ENCODE results near the gene MKX.

DNA sequence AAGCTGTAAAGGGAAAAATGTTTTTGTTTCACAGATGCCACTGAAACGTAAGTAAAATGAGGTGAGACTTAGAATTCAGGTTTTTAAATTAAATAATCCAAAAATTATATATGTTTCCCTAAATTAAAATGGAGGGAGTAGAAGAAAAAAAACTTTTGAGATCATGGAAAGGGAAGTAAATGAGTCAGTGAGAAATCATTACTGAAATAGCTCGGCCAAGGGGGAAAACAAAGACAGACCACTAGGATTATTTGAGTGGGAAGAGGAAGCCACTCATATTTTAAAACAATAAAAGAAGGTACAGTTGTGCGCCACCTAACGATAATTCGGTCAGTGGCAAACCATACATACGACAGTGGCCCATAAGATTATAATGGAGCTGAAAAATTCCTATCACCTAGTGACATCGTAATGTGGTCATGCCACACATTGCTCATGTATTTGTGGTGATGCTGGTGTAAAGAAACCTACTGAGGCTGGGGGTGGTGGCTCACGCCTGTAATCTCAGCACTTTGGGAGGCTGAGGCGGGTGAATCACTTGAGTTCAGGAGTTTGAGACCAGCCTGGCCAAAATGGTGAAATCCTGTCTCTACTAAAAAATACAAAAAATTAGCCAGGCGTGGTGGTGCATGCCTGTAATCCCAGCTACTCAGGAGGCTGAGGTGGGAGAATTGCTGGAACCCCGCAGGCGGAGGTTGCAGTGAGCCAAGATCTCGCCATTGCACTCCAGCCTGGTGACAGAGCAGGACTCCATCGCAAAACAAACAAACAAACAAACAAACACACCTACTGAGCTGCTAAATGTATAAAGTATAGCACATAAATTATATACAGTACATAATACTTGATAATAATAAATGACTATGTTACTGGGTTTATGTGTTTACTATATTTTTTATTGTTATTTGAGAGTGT is 64.7 kb downstream of the MKX start:
- TF ChIP-seq, protein P1, sequence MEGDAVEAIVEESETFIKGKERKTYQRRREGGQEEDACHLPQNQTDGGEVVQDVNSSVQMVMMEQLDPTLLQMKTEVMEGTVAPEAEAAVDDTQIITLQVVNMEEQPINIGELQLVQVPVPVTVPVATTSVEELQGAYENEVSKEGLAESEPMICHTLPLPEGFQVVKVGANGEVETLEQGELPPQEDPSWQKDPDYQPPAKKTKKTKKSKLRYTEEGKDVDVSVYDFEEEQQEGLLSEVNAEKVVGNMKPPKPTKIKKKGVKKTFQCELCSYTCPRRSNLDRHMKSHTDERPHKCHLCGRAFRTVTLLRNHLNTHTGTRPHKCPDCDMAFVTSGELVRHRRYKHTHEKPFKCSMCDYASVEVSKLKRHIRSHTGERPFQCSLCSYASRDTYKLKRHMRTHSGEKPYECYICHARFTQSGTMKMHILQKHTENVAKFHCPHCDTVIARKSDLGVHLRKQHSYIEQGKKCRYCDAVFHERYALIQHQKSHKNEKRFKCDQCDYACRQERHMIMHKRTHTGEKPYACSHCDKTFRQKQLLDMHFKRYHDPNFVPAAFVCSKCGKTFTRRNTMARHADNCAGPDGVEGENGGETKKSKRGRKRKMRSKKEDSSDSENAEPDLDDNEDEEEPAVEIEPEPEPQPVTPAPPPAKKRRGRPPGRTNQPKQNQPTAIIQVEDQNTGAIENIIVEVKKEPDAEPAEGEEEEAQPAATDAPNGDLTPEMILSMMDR (conservative IDR thresholded peaks at IDR 0.05; ENCODE audit: low read length): no peak
- TF ChIP-seq EZH2phosphoT487 (IDR thresholded peaks at IDR 0.05; ENCODE audit: borderline replicate concordance, low read depth, low read length): no peak
